C4-2B (cell line): ENCODE results near the gene ZNF410.
A peak's percentile ranks its signal among the peaks of the same experiment; 100 is the strongest.

Experiments
- ZFX ChIP-seq: fragments of 450-650 bp; IDR thresholded peaks from 2 replicates; pipeline ENCODE4 v1.6.1; 2017
- TF ChIP-seq, protein P1 (sequence below): fragments of 450-650 bp; conservative IDR thresholded peaks from 2 replicates; pipeline ENCODE4 v1.5.1; 2017; ENCODE audit warnings: mild to moderate bottlenecking

GRCh38 chr14:73851567-73852382, 34.9 kb upstream of the ZNF410 start, which contains the start of gene PTGR2:
- TF ChIP-seq, protein P1, sequence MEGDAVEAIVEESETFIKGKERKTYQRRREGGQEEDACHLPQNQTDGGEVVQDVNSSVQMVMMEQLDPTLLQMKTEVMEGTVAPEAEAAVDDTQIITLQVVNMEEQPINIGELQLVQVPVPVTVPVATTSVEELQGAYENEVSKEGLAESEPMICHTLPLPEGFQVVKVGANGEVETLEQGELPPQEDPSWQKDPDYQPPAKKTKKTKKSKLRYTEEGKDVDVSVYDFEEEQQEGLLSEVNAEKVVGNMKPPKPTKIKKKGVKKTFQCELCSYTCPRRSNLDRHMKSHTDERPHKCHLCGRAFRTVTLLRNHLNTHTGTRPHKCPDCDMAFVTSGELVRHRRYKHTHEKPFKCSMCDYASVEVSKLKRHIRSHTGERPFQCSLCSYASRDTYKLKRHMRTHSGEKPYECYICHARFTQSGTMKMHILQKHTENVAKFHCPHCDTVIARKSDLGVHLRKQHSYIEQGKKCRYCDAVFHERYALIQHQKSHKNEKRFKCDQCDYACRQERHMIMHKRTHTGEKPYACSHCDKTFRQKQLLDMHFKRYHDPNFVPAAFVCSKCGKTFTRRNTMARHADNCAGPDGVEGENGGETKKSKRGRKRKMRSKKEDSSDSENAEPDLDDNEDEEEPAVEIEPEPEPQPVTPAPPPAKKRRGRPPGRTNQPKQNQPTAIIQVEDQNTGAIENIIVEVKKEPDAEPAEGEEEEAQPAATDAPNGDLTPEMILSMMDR = no peak
- TF ChIP-seq ZFX = peak; percentile 86; the same call in 1 of the 2 replicates
